Effector memory CD8-positive, alpha-beta T cell (primary cell): Measurements from ENCODE around the gene ACACA.

Experiments used
- ATAC-seq: fragments of 150-1000 bp; cut with Tn5 transposase; replicated peaks from 2 replicates; pipeline ENCODE4 v1.10.0; 2021; ENCODE audit warnings: mild to moderate bottlenecking, moderate library complexity
- DNase-seq, 3 experiments: peaks; one replicate each; pipeline ENCODE4 v3.0.0; 2021
- H3K27ac Mint-ChIP-seq, 2 donors: one replicate each; pipeline ENCODE4 v1.8.0; 2022; ENCODE audit warnings: mild to moderate bottlenecking in 2 of 2, mixed read lengths in 2 of 2, moderate library complexity in 2 of 2
- H3K27me3 Mint-ChIP-seq, 2 donors: one replicate each; pipeline ENCODE4 v1.8.0; 2022; ENCODE audit warnings: mixed read lengths in 2 of 2
- H3K36me3 Mint-ChIP-seq: one replicate; pipeline ENCODE4 v1.8.0; 2022; ENCODE audit warnings: mild to moderate bottlenecking, moderate library complexity, mixed read lengths; ENCODE audit not compliant: insufficient read depth
- H3K4me1 Mint-ChIP-seq, 2 donors: one replicate each; pipeline ENCODE4 v1.8.0; 2022; ENCODE audit warnings: low read depth in 2 of 2, mixed read lengths in 2 of 2
- H3K4me3 Mint-ChIP-seq, 2 donors: one replicate each; pipeline ENCODE4 v1.8.0; 2022; ENCODE audit warnings: mild to moderate bottlenecking in 2 of 2, mixed read lengths in 2 of 2, moderate library complexity in 2 of 2
- H3K9me3 Mint-ChIP-seq, 2 donors: one replicate each; pipeline ENCODE4 v1.8.0; 2022; ENCODE audit warnings: mixed read lengths in 2 of 2

ACACA gene

GRCh38 chr17:37385474-37385990 is 21.1 kb downstream of the ACACA start:
- H3K9me3 Mint-ChIP-seq = no peaks in the 10 kb centered on the region
- no peak overlapping the region for H3K27ac Mint-ChIP-seq
- ATAC-seq = no peak
- no peaks in the 10 kb centered on the region for H3K4me1 Mint-ChIP-seq
- no peaks in the 10 kb centered on the region for H3K27me3 Mint-ChIP-seq
- H3K4me3 Mint-ChIP-seq = no peak overlapping the region
- no peak for DNase-seq
- H3K36me3 Mint-ChIP-seq = peaks cover 3% of the 10 kb centered on the region

GRCh38 chr17:37384560-37385149 is 22.0 kb downstream of the ACACA start:
- DNase-seq (no peak), ATAC-seq (no peak)
- H3K36me3 Mint-ChIP-seq = peaks cover 3% of the 10 kb centered on the region
- H3K4me1 Mint-ChIP-seq = no peaks in the 10 kb centered on the region
- H3K4me3 Mint-ChIP-seq = no peak overlapping the region
- H3K27ac Mint-ChIP-seq = no peak overlapping the region
- no peaks in the 10 kb centered on the region for H3K9me3 Mint-ChIP-seq
- H3K27me3 Mint-ChIP-seq = no peaks in the 10 kb centered on the region

- Mint-ChIP-seq H3K27ac (no peak overlapping the region), H3K9me3 (no peaks in the 10 kb centered on the region), H3K36me3 (no peaks in the 10 kb centered on the region), H3K27me3 (no peaks in the 10 kb centered on the region), H3K4me1 (no peaks in the 10 kb centered on the region), H3K4me3 (no peak overlapping the region)
- no peak for ATAC-seq
- no peak for DNase-seq
Observed at GRCh38 chr17:37382056-37382455, 24.6 kb downstream of the ACACA start.

GRCh38 chr17:37375706-37376105 is 30.9 kb downstream of the ACACA start, which contains the start of gene C17orf78:
Gene C17orf78, plus strand, starts transcription at chr17:37375985. Its CDS starts 108 bp downstream, at chr17:37376093.
- Mint-ChIP-seq H3K9me3 (no peaks in the 10 kb centered on the region), H3K4me1 (no peaks in the 10 kb centered on the region), H3K27me3 (no peaks in the 10 kb centered on the region), H3K36me3 (no peaks in the 10 kb centered on the region), H3K27ac (no peak within 1 kb of the TSS), H3K4me3 (no peak within 1 kb of the TSS)
- no peak for ATAC-seq
- no peak for DNase-seq

- Mint-ChIP-seq H3K9me3 (no peaks in the 10 kb centered on the region), H3K36me3 (no peaks in the 10 kb centered on the region), H3K27ac (no peak overlapping the region), H3K4me1 (no peaks in the 10 kb centered on the region), H3K27me3 (no peaks in the 10 kb centered on the region), H3K4me3 (no peak overlapping the region)
- peak; percentile 47 to 60 (median 47) for DNase-seq
- ATAC-seq = peak; percentile 98
Observed at GRCh38 chr17:37373530-37374159, 33.0 kb downstream of the ACACA start.

GRCh38 chr17:37368577-37368976 is 38.1 kb downstream of the ACACA start:
- Mint-ChIP-seq H3K27me3 (no peaks in the 10 kb centered on the region), H3K27ac (no peak overlapping the region), H3K4me3 (no peak overlapping the region), H3K9me3 (no peaks in the 10 kb centered on the region), H3K36me3 (no peaks in the 10 kb centered on the region), H3K4me1 (no peaks in the 10 kb centered on the region)
- ATAC-seq = no peak
- no peak for DNase-seq

GRCh38 chr17:37365589-37365988 is 41.0 kb downstream of the ACACA start:
- Mint-ChIP-seq H3K27me3 (no peaks in the 10 kb centered on the region), H3K4me3 (no peak overlapping the region), H3K27ac (no peak overlapping the region), H3K36me3 (no peaks in the 10 kb centered on the region), H3K4me1 (no peaks in the 10 kb centered on the region), H3K9me3 (no peaks in the 10 kb centered on the region)
- ATAC-seq = no peak
- no peak for DNase-seq

GRCh38 chr17:37361543-37361942 is 45.1 kb downstream of the ACACA start:
- Mint-ChIP-seq H3K27ac (no peak overlapping the region), H3K4me1 (peaks cover 15 to 17% of the 10 kb centered on the region in 2 donors), H3K4me3 (no peak overlapping the region), H3K36me3 (no peaks in the 10 kb centered on the region), H3K9me3 (no peaks in the 10 kb centered on the region), H3K27me3 (no peaks in the 10 kb centered on the region)
- no peak for ATAC-seq
- no peak for DNase-seq

- no peaks in the 10 kb centered on the region for H3K36me3 Mint-ChIP-seq
- ATAC-seq = no peak
- H3K4me3 Mint-ChIP-seq = no peak overlapping the region
- peak overlapping the region; percentile 88 to 94 for H3K27ac Mint-ChIP-seq
- H3K27me3 Mint-ChIP-seq = no peaks in the 10 kb centered on the region
- no peaks in the 10 kb centered on the region for H3K9me3 Mint-ChIP-seq
- no peak for DNase-seq
- H3K4me1 Mint-ChIP-seq = peaks cover 15 to 17% of the 10 kb centered on the region in 2 donors
Observed at GRCh38 chr17:37360632-37361031, 46.0 kb downstream of the ACACA start.

- H3K4me1 Mint-ChIP-seq = peaks cover 15 to 17% of the 10 kb centered on the region in 2 donors
- H3K4me3 Mint-ChIP-seq = peak overlapping the region; percentile 83 to 86
- DNase-seq (no peak), ATAC-seq (no peak)
- peak overlapping the region; percentile 88 to 94 for H3K27ac Mint-ChIP-seq
- H3K9me3 Mint-ChIP-seq = no peaks in the 10 kb centered on the region
- no peaks in the 10 kb centered on the region for H3K27me3 Mint-ChIP-seq
- no peaks in the 10 kb centered on the region for H3K36me3 Mint-ChIP-seq
Observed at GRCh38 chr17:37359682-37360188, 46.9 kb downstream of the ACACA start.

GRCh38 chr17:37358830-37359681 is 47.6 kb downstream of the ACACA start:
- DNase-seq = peak; percentile 89 to 92 (median 92)
- peak overlapping the region; percentile 83 to 86 for H3K4me3 Mint-ChIP-seq
- peaks cover 15 to 17% of the 10 kb centered on the region in 2 donors for H3K4me1 Mint-ChIP-seq
- H3K36me3 Mint-ChIP-seq = no peaks in the 10 kb centered on the region
- peak overlapping the region; percentile 88 to 94 for H3K27ac Mint-ChIP-seq
- H3K9me3 Mint-ChIP-seq = no peaks in the 10 kb centered on the region
- H3K27me3 Mint-ChIP-seq = no peaks in the 10 kb centered on the region
- ATAC-seq = peak; percentile 92

GRCh38 chr17:37358098-37358829 is 48.4 kb downstream of the ACACA start:
- Mint-ChIP-seq H3K4me1 (peaks cover 15 to 17% of the 10 kb centered on the region in 2 donors), H3K36me3 (no peaks in the 10 kb centered on the region), H3K9me3 (no peaks in the 10 kb centered on the region), H3K4me3 (peak overlapping the region; percentile 83 to 86), H3K27ac (peak overlapping the region; percentile 88 to 94), H3K27me3 (no peaks in the 10 kb centered on the region)
- ATAC-seq (no peak), DNase-seq (peak in 1 of 3 experiments; percentile 4)
